HAP-1 (cell line): ENCODE measurements around the gene MYH14.

Source experiments
- DNase-seq, 2 experiments: peaks; one replicate each; pipeline ENCODE4 v3.0.0-alpha.2; 2016 to 2020; ENCODE audit warnings: low spot score in 2 of 2
- H3K27me3 ChIP-seq: fragments of 250-450 bp; sonication (Bioruptor Pico); 2 replicates; pipeline ENCODE4 v1.5.1; 2020; ENCODE audit warnings: low read depth, mild to moderate bottlenecking, moderate library complexity
- H3K36me3 ChIP-seq: fragments of 250-450 bp; sonication (Bioruptor Pico); replicated peaks from 2 replicates; pipeline ENCODE4 v1.5.1; 2020; ENCODE audit warnings: mild to moderate bottlenecking
- H3K4me1 ChIP-seq: fragments of 250-450 bp; sonication (Bioruptor Pico); 2 replicates; pipeline ENCODE4 v1.5.1; 2020; ENCODE audit warnings: mild to moderate bottlenecking
- H3K4me3 ChIP-seq: fragments of 250-450 bp; sonication (Bioruptor Pico); 2 replicates; pipeline ENCODE4 v1.5.1; 2020; ENCODE audit warnings: mild to moderate bottlenecking, moderate library complexity
- H3K9me3 ChIP-seq: fragments of 250-450 bp; sonication (Bioruptor Pico); 2 replicates; pipeline ENCODE4 v1.5.1; 2020; ENCODE audit warnings: mild to moderate bottlenecking, moderate library complexity
- in situ Hi-C: fragments of 300-500 bp; cut with MboI; formaldehyde crosslinking; loops from 3 replicates; pipeline ENCODE4 v1.14.3; 2020; ENCODE audit warnings: low sequenced_read_pairs, inconsistent platforms, mixed read lengths

The MYH14 gene

DNA sequence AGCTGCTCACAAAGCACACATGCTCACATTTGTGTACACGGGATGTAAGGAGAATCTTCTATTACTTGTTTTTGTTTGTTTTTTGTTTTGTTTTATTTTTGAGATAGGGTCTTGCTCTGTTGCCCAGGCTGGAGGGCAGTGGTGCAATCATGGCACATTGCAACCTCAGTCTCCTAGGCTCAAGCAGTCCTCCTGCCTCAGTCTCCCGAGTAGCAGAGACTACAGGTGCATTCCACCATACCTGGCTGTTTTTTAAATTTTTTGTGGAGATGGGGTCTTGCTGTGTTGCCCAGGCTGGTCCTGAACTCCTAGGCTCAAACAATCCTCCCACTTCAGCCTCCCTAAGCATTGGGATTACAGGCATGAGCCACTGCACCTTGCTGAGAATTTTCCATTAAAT lies 83.9 kb downstream of the MYH14 start:
- in situ Hi-C loops = no loop called here
- Histone ChIP-seq H3K4me1 (no peaks in the 10 kb centered on the region), H3K27me3 (no peaks in the 10 kb centered on the region), H3K9me3 (no peaks in the 10 kb centered on the region), H3K4me3 (no peak overlapping the region), H3K36me3 (no peaks in the 10 kb centered on the region)
- DNase-seq = no peak

DNA sequence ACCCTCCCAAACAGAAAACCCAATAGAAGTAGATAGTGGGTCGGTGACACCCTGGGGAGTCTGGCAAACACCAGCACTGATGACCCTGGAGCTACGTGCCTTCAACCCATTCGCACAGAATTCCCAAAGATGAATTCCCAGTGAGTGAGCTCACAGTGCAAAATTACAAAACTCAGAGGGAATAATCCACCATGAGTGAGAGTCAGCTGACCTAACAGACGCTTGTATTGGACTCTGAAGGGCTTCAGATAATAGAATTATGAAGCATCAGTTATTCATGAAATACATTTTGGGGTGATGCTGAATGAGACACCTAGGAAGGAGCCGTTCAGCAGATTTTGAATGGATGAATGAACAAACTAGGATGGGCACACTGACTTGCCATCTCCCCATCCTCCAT lies 85.5 kb downstream of the MYH14 start:
- Histone ChIP-seq H3K4me3 (no peak overlapping the region), H3K9me3 (no peaks in the 10 kb centered on the region), H3K27me3 (no peaks in the 10 kb centered on the region), H3K4me1 (no peaks in the 10 kb centered on the region), H3K36me3 (no peaks in the 10 kb centered on the region)
- in situ Hi-C loops = no loop called here
- DNase-seq = no peak

DNA sequence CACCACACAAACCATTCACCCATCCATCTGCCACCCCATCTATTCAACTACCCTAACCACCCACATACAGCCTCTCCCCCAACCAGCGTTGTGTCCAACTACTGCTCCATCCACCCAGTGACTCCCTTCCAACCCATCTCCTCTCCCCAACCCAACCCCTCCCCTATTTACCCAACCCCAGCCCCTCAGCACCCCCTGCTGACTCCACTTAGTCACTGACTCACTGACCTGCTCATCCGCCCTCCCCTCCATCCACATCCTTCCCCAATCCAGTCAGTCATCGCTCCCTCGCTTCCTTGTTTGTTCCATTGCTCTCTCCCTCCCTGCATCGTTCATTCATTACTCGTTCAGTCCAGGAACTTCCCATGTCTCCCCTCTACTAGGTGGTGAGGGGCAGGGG lies 86.6 kb downstream of the MYH14 start:
- Histone ChIP-seq H3K4me1 (no peaks in the 10 kb centered on the region), H3K4me3 (no peak overlapping the region), H3K27me3 (no peaks in the 10 kb centered on the region), H3K9me3 (no peaks in the 10 kb centered on the region), H3K36me3 (no peaks in the 10 kb centered on the region)
- in situ Hi-C loops = no loop called here
- no peak for DNase-seq

DNA sequence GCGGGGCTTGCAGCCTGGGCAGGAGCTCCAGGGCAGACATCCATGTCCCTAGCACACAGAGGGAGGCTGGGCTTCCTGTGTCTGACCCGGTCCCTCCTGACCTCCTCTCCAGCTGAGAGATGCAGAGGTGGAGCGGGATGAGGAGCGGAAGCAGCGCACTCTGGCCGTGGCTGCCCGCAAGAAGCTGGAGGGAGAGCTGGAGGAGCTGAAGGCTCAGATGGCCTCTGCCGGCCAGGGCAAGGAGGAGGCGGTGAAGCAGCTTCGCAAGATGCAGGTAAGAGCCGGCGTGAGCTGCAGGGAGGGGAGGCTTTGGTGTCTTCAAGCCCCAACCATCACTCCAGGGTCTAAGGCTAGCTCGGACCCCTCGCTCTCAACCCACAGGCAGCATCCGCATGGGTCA lies 87.4 kb downstream of the MYH14 start:
- Histone ChIP-seq H3K9me3 (no peaks in the 10 kb centered on the region), H3K4me3 (no peak overlapping the region), H3K4me1 (no peaks in the 10 kb centered on the region), H3K27me3 (no peaks in the 10 kb centered on the region), H3K36me3 (no peaks in the 10 kb centered on the region)
- no peak for DNase-seq
- in situ Hi-C loops = no loop called here

DNA sequence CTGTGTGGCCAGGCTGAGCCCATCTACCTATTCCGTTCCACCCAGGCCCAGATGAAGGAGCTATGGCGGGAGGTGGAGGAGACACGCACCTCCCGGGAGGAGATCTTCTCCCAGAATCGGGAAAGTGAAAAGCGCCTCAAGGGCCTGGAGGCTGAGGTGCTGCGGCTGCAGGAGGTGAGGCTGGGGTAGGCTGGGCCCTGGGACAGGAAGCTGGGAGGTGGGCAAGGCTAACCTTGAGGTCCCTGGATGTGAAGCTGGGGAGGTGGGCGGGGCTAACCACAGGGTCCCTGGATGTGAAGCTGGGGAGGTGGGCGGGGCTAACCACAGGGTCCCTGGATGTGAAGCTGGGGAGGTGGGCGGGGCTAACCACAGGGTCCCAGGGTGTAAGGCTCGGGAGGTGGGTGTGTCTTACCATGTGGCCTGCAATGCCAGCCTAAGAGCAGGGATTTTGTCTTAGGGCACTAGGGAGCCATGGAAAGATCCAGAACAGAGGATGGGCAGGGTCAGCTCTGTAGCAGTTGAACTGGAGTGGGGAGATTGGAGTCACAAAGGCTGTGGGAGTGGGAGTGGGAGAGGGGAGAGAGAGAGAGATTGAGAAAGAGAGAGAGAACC lies 88.9 kb downstream of the MYH14 start:
- no peak for DNase-seq
- Histone ChIP-seq H3K36me3 (no peaks in the 10 kb centered on the region), H3K27me3 (no peaks in the 10 kb centered on the region), H3K4me3 (no peak overlapping the region), H3K9me3 (no peaks in the 10 kb centered on the region), H3K4me1 (no peaks in the 10 kb centered on the region)
- in situ Hi-C loops = no loop called here

DNA sequence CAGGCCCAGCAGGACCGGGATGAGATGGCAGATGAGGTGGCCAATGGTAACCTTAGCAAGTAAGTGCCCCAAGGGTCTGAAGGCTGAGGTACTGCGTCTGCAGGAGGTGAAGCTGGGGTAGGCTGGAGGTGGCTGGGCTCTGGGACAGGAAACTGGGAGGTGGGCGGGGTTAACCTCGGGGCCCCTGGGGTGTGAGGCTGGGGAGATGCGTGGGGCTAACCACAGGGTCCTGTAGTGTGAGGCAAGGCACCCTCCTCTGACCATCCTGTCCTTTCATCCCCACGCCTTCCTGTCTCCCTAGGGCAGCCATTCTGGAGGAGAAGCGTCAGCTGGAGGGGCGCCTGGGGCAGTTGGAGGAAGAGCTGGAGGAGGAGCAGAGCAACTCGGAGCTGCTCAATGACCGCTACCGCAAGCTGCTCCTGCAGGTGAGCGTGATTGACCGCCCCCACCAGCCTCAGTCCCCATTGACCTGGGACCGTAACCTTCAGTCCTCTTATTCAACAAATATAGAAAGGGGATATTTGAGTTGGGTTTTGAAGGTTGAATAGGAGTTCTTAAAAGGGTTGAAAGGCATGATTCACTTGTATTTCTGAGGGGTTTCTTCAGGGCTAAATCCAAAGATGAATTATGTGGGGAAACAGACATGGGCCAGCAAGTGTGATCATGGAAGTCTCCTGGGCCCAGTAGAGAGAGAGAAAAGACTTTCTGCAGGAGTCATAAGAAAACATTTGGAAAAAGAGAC lies 90.0 kb downstream of the MYH14 start:
- H3K27me3 ChIP-seq = no peaks in the 10 kb centered on the region
- no peak for DNase-seq
- H3K36me3 ChIP-seq = no peaks in the 10 kb centered on the region
- no peak overlapping the region for H3K4me3 ChIP-seq
- H3K9me3 ChIP-seq = no peaks in the 10 kb centered on the region
- no peaks in the 10 kb centered on the region for H3K4me1 ChIP-seq
- in situ Hi-C loops = no loop called here

DNA sequence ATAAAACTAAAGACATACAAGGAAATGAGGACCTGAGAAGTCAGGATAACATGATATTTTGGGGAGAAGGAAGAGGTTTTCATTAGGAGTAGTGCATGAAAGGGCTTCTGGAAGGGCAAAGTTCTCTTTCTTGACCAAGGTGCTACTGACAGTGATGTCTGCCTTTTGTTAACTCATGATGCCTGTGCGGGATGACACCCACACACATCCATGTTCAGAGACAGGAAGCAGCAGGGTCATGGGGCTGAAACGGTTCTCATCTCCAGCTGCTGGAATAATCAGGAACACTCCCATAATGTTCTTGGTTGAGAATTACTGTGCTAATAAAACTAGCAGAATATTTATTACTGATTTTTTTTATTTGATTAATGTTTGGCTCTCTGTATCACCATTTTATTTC lies 96.6 kb downstream of the MYH14 start:
- Histone ChIP-seq H3K4me3 (no peak overlapping the region), H3K9me3 (no peaks in the 10 kb centered on the region), H3K4me1 (no peaks in the 10 kb centered on the region), H3K27me3 (no peaks in the 10 kb centered on the region), H3K36me3 (no peaks in the 10 kb centered on the region)
- DNase-seq = no peak
- in situ Hi-C loops = no loop called here

DNA sequence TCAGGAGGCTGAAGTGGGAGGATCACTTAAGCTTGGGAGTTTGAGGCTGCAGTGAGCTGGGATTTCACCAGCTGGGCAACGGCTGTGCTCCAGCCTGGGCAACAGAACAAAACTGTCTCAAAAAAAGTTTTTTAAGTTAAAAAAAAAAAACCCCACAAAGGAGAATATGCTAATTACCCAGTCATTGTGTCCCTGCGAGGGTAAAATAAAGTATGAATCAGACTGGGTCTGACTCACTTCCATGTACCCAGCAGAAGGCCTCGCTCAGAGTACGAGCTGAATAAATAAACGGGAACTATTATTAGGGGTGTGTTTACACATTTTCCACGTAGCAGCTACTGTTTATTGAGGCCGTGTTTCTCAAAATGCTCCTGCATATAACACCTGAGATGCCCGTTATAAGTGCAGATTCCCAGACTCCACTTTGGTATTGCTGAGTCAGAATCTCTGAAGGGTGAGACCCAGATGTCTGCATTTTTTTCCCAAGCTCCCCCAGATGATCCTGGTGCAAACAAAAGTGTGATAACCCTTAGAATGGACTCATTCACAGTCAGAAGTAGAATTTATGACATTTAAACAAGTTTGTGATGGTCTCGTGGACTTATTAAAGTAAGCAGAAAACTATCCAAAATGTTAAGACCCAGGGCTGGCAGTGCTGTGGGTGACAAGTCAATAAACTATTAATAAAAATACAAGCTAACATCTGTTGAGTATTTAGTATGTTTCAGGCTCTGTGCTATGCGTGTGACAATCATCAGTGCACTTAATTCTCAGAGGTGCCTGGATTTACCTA lies 97.6 kb downstream of the MYH14 start:
- DNase-seq = no peak
- in situ Hi-C loops = no loop called here
- no peaks in the 10 kb centered on the region for H3K36me3 ChIP-seq
- H3K9me3 ChIP-seq = no peaks in the 10 kb centered on the region
- no peaks in the 10 kb centered on the region for H3K27me3 ChIP-seq
- no peaks in the 10 kb centered on the region for H3K4me1 ChIP-seq
- no peak overlapping the region for H3K4me3 ChIP-seq

DNA sequence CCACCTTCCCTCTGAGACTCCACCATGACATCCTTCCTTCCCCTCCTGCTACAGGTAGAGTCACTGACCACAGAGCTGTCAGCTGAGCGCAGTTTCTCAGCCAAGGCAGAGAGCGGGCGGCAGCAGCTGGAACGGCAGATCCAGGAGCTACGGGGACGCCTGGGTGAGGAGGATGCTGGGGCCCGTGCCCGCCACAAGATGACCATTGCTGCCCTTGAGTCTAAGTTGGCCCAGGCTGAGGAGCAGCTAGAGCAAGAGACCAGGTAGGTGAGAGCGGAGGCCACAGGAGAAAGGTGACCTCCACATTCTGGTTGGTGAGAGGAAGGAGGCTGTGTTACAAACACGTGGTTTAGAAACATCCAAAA lies 98.2 kb downstream of the MYH14 start:
- no peaks in the 10 kb centered on the region for H3K36me3 ChIP-seq
- DNase-seq = no peak
- no peak overlapping the region for H3K4me3 ChIP-seq
- H3K9me3 ChIP-seq = no peaks in the 10 kb centered on the region
- in situ Hi-C loops = no loop called here
- H3K27me3 ChIP-seq = no peaks in the 10 kb centered on the region
- no peaks in the 10 kb centered on the region for H3K4me1 ChIP-seq

DNA sequence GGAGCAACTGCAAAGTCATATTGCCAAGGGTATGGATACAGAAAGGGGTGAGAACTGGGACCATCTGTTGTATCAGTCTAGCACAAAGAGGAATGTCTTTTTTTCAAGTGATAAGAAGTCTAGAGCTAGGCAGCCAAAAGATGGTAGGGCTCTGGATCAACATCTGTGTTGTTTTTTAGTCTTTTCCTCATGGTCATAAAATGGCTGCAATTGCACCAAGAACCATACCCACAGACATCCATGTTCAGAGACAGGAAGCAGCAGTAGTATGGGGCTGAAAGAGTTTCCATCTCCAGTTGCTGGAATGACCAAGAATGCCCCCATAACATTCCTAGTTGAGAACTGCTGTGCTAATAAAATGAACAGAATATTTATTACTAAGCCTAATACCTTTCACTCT lies 100.1 kb downstream of the MYH14 start:
- in situ Hi-C loops = no loop called here
- Histone ChIP-seq H3K9me3 (no peaks in the 10 kb centered on the region), H3K27me3 (no peaks in the 10 kb centered on the region; the same call in 1 of the 2 replicates), H3K4me3 (no peak overlapping the region), H3K4me1 (no peaks in the 10 kb centered on the region), H3K36me3 (no peaks in the 10 kb centered on the region)
- no peak for DNase-seq

DNA sequence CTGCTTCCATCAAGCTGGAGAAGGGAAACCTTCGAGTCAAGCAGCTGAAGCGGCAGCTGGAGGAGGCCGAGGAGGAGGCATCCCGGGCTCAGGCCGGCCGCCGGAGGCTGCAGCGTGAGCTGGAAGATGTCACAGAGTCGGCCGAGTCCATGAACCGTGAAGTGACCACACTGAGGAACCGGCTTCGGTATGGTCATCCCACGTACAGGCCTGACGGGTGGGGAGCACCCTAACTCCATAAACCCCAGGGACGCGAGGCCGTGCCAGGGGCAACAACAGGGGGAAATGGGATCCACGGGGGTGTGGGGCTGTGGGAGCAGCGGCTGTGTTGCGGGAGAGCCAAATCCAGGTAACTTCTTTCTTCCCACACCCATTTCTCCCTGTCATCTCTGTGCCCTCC lies 105.6 kb downstream of the MYH14 start:
- no peak for DNase-seq
- no peaks in the 10 kb centered on the region for H3K4me1 ChIP-seq
- H3K9me3 ChIP-seq = no peaks in the 10 kb centered on the region
- peaks cover 35% of the 10 kb centered on the region for H3K27me3 ChIP-seq
- no peaks in the 10 kb centered on the region for H3K36me3 ChIP-seq
- in situ Hi-C loops = no loop called here
- H3K4me3 ChIP-seq = no peak overlapping the region

DNA sequence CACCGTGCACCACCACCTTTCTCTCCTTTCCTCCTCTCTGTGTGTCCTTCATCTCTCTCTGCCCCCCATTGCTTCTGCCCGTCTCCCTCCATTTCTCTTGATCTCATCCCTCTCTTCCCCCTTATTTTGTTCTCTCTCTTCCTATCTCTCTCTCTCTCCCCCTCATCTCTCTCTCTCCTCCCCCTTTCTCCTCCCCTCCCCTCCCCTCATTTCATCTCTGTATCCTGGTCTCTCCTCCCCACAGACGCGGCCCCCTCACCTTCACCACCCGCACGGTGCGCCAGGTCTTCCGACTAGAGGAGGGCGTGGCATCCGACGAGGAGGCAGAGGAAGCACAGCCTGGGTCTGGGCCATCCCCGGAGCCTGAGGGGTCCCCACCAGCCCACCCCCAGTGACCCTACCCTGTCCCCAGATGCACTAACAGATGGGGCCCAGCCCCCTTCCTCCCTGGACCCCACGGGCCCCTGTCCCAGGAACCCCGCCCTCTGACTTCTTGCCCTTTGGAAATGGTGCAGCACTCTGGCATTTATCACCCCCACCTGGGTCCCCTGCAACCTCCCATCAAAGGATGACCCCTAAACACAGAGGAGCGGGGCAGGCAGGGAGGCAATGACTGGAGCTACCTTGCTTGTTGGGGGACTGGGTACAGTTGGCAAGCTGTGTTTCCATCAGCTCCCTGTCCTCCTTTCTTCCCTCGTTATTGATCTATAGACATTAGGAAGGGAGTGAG lies 106.1 kb downstream of the MYH14 start:
- peaks cover 39% of the 10 kb centered on the region for H3K27me3 ChIP-seq
- no peaks in the 10 kb centered on the region for H3K36me3 ChIP-seq
- H3K4me3 ChIP-seq = no peak overlapping the region
- H3K4me1 ChIP-seq = no peaks in the 10 kb centered on the region
- H3K9me3 ChIP-seq = no peaks in the 10 kb centered on the region
- in situ Hi-C loops = no loop called here
- no peak for DNase-seq

DNA sequence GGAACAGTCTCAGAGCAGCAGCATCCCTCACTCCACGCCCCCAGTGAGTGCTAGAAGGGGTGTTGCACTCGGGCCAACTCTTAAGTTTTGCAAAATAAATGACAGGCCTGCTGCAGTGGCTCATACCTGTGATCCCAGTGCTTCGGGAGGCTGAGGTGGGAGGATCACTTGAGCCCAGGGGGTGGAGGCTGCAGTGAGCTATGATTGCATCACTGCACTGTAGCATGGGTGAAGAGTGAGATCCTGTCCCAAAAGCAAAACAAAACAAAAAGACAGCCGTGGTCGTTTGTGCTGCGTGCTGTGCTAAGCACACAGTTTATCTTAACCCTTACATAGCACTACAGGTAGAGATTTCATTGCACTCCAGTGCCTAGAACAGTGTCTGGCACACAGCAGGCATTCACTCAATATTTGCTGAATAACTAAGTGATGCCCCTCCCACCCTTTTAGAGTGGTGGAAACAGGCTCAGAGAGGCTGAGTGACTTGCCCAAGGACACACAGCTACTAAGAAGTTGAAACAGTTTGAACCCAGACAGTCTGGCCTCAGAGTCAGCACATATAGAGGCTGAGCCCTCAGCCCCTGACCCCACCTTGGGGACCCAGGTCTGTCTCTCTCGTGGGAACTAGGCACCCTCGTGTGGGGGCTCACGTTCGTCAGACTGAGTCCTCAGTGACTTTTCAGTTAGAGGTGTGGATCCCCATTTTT lies 107.5 kb downstream of the MYH14 start:
- DNase-seq = no peak
- Histone ChIP-seq H3K4me3 (no peak overlapping the region), H3K36me3 (no peaks in the 10 kb centered on the region), H3K4me1 (no peaks in the 10 kb centered on the region), H3K9me3 (no peaks in the 10 kb centered on the region), H3K27me3 (peaks cover 50% of the 10 kb centered on the region)
- in situ Hi-C loops = no loop called here
